PC-9 (cell line): ENCODE results near the gene ADGRL3.

Experiments used
- CTCF ChIP-seq: fragments of 200-600 bp; sonication (generic); conservative IDR thresholded peaks from 2 replicates; pipeline ENCODE4 v1.6.1; 2017; ENCODE audit warnings: mixed run types, antibody characterized with exemption, mild to moderate bottlenecking, moderate library complexity
- EZH2 ChIP-seq: fragments of 200-600 bp; sonication (generic); IDR thresholded peaks from 2 replicates; pipeline ENCODE4 v1.8.0; 2017; ENCODE audit warnings: antibody characterized with exemption, low read depth

- TF ChIP-seq CTCF (no peak), EZH2 (no peak)
Measured at GRCh38 chr4:61661960-61662359, 461.8 kb downstream of the ADGRL3 start.
